ENCODE measurements around the gene UBASH3A. TPM values are rescaled to one million over a fixed set of nuclear protein-coding genes. Genes with fewer than 3 reads are reported as not detected.

UBASH3A gene
- total RNA-seq, 5 donors from 2014 or later (not counting 1 experiment from before 2014, with no cell fraction given): 59.1 to 98.8 (median 80.5) TPM

DNA sequence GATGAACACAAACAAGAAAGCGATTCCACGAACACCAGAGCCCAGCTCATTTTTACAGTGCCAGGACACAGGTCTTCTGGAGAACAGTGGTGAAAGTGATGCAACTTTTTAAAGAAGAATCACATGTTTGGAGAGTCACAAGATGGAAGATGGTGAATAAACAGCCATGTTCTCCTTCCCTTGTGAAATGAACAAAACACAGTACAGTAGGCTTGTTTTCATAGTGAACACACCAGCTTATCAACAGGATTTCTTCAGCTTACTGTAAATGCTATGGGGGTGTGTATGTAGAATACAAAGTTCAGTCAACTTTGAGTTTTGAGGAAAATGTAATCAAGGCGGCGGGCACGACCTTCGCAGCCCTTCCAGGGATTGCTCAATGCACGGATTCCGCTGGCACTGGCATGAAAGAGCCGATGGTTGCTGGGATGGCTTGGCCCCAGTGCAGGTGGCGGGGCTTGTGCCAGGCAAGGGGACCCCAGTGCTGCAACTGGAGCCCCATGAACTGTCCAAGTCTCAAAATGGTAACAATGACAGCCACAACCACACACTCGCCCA, 17.6 kb upstream of the UBASH3A start:
- no peak overlapping the region for H3K27ac ChIP-seq (ENCODE audit: low read length)
- peaks cover 31 to 38% of the 10 kb centered on the region in 2 experiments for H3K4me1 ChIP-seq (ENCODE audit: control insufficient read depth in 1 of 2, extremely low read depth in 1 of 2, insufficient read depth in 2 of 2, low read length in 2 of 2)
- H3K36me3 ChIP-seq (ENCODE audit: control insufficient read depth in 2 of 2, extremely low read depth in 1 of 2, insufficient read depth in 1 of 2, low read length in 1 of 2): no peaks in the 10 kb centered on the region
- H3K36me3 Mint-ChIP-seq: peaks cover 8% of the 10 kb centered on the region
- peaks cover 0 to 4% of the 10 kb centered on the region in 2 experiments for H3K27me3 ChIP-seq (replicated peaks in 1 of 2; ENCODE audit: control insufficient read depth in 2 of 2, extremely low read depth in 1 of 2, insufficient read depth in 2 of 2, low read length in 1 of 2)
- no peak for DNase-seq
- WGBS (ENCODE audit: insufficient coverage): 96% methylated on average over 7 of the region's 11 CpGs
- POLR2A ChIA-PET: no interaction called here
- H3K4me3 Mint-ChIP-seq: no peak overlapping the region
- H3K27ac Mint-ChIP-seq: no peak overlapping the region
- ATAC-seq (replicated peaks in 1 of 4): no peak
- CTCF ChIA-PET: interaction anchor here in 1 of 2 donors (0.7 kb wide), 1 partner anchor 275 kb away, joined by 3 read pairs; no protein-coding TSS in a partner anchor
- H3K4me1 Mint-ChIP-seq: peaks cover 33 to 69% (median 68%) of the 10 kb centered on the region in 3 donors
- H3K9me3 ChIP-seq: no peaks in the 10 kb centered on the region
- H3K27me3 Mint-ChIP-seq: no peaks in the 10 kb centered on the region
- H3K4me3 ChIP-seq (ENCODE audit: control insufficient read depth in 1 of 2, extremely low read depth in 1 of 2, low read length in 1 of 2): no peak overlapping the region
- peaks cover 4 to 13% (median 8%) of the 10 kb centered on the region in 3 donors for H3K9me3 Mint-ChIP-seq

DNA sequence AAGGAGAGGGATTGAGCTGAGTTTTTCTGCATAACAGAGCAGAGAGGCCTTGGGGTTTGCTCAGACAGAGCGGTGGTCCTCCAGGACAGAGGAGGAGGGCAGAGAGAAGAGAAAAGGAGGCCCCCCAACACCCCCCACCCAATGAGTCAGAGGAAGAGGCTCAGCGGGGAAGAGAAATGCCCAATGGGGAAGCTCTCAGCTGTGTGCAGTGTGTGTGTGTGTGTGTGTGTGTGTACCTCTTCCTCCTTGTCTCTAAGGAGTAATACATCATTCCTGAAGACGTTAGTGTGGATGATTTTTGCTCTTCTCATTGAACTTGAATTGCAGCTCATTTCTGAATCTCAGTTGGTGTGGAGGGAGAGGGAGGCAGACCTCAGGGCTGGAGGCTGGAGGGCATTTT, 16.5 kb upstream of the UBASH3A start:
- ChIA-PET POLR2A (interaction anchor here in 1 of 2 donors (0.6 to 0.7 kb wide), 2 partner anchors 302 to 463 kb away, joined by 3 read pairs; no protein-coding TSS in a partner anchor), CTCF (interaction anchor here in 1 of 2 donors (0.6 kb wide), 1 partner anchor 401 kb away, joined by 5 read pairs; no protein-coding TSS in a partner anchor)
- Histone ChIP-seq H3K4me3 (ENCODE audit: control insufficient read depth in 1 of 2, extremely low read depth in 1 of 2, low read length in 1 of 2) (no peak overlapping the region), H3K27me3 (replicated peaks in 1 of 2; ENCODE audit: control insufficient read depth in 2 of 2, extremely low read depth in 1 of 2, insufficient read depth in 2 of 2, low read length in 1 of 2) (peaks cover 0 to 4% of the 10 kb centered on the region in 2 experiments), H3K4me1 (ENCODE audit: control insufficient read depth in 1 of 2, extremely low read depth in 1 of 2, insufficient read depth in 2 of 2, low read length in 2 of 2) (peaks cover 41% of the 10 kb centered on the region in 2 experiments), H3K36me3 (ENCODE audit: control insufficient read depth in 2 of 2, extremely low read depth in 1 of 2, insufficient read depth in 1 of 2, low read length in 1 of 2) (no peaks in the 10 kb centered on the region), H3K27ac (ENCODE audit: low read length) (no peak overlapping the region), H3K9me3 (no peaks in the 10 kb centered on the region)
- H3K9me3 Mint-ChIP-seq: peaks cover 0 to 6% (median 3%) of the 10 kb centered on the region in 3 donors
- no peaks in the 10 kb centered on the region for H3K27me3 Mint-ChIP-seq
- no peak overlapping the region for H3K27ac Mint-ChIP-seq
- H3K4me1 Mint-ChIP-seq: peaks cover 37 to 77% (median 73%) of the 10 kb centered on the region in 3 donors
- ATAC-seq (replicated peaks in 1 of 4) (no peak), DNase-seq (no peak)
- no CpG with 5 or more reads among the region's 3 CpGs for WGBS (ENCODE audit: insufficient coverage)
- H3K4me3 Mint-ChIP-seq: no peak overlapping the region
- no peaks in the 10 kb centered on the region for H3K36me3 Mint-ChIP-seq

DNA sequence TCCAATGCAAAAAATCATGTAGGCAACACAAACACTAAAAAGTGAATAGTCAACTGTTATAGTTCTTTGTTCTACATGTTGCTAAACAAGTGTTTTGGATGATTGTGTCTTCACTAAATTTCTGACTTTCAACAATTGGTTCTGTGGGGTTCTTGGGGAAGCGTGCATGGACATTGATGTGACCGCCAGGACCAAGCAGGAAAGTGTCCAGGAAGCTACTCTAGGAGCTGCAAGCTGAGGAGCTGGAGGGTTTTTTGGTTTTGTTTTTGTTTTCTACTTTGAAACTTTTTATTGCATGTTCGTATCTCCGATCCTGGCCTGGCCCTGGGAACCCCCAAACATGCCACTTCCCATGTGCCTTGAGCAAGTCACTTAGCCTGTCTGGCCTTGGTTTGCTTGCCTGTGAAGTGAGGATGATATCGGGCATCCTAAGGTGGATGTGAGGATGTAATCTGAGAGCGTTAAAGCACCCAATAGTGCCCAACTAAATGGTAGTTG, 15.8 kb upstream of the UBASH3A start:
- Mint-ChIP-seq H3K36me3 (no peaks in the 10 kb centered on the region), H3K4me1 (peaks cover 45 to 81% (median 80%) of the 10 kb centered on the region in 3 donors), H3K9me3 (no peaks in the 10 kb centered on the region), H3K27me3 (no peaks in the 10 kb centered on the region), H3K4me3 (no peak overlapping the region), H3K27ac (no peak overlapping the region)
- Histone ChIP-seq H3K27me3 (replicated peaks in 1 of 2; ENCODE audit: control insufficient read depth in 2 of 2, extremely low read depth in 1 of 2, insufficient read depth in 2 of 2, low read length in 1 of 2) (peaks cover 0 to 4% of the 10 kb centered on the region in 2 experiments), H3K4me3 (ENCODE audit: control insufficient read depth in 1 of 2, extremely low read depth in 1 of 2, low read length in 1 of 2) (no peak overlapping the region), H3K36me3 (ENCODE audit: control insufficient read depth in 2 of 2, extremely low read depth in 1 of 2, insufficient read depth in 1 of 2, low read length in 1 of 2) (no peaks in the 10 kb centered on the region), H3K4me1 (ENCODE audit: control insufficient read depth in 1 of 2, extremely low read depth in 1 of 2, insufficient read depth in 2 of 2, low read length in 2 of 2) (peaks cover 48% of the 10 kb centered on the region in 2 experiments), H3K9me3 (no peaks in the 10 kb centered on the region), H3K27ac (ENCODE audit: low read length) (no peak overlapping the region)
- CTCF ChIA-PET: interaction anchor here in 1 of 2 donors (0.6 kb wide), 1 partner anchor 402 kb away, joined by 5 read pairs; no protein-coding TSS in a partner anchor
- POLR2A ChIA-PET: interaction anchor here (0.6 to 0.9 kb wide), 4 partner anchors 11 to 462 kb away, joined by 3 read pairs; partner anchors contain the start of gene UBASH3A (in 1 of the 2)
- no peak for DNase-seq
- ATAC-seq (replicated peaks in 1 of 4): no peak
- 100% methylated on average over 3 of the region's 6 CpGs for WGBS (ENCODE audit: insufficient coverage)

DNA sequence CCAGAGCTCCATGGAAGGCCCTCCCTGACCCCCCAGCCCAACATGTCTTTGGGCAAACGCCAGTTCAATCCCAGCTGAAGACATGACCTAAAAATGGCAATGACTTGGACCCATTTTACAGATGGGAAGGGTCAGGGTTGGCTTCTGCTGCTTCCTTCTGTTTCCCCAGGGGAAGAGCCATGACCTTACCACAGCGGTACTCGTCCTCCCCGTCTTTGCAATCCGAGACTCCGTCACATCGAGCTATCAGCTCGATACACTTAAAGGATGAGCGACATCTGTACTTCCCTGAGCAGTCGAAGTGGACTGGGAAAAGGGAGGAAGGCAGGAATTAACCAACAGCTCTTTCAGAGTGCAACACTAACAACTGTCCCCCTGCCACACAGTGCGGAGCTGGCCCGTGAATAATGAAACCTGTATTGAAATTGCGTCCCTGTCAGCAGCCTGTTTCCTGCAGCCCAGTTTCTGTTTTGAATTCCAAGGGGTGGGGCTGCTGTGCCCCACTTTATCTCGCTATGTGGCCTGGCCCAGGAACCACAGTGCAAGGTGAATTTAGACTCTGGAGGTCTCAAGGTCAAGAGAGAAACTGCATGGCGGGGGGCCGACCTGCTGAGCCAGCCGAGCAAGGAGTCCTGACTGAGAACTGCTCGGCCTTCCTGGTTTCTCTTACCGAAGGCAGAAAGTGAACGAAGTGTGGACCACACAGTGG, 14.8 kb upstream of the UBASH3A start:
- Histone ChIP-seq H3K27ac (ENCODE audit: low read length) (no peak overlapping the region), H3K9me3 (no peaks in the 10 kb centered on the region), H3K4me1 (ENCODE audit: control insufficient read depth in 1 of 2, extremely low read depth in 1 of 2, insufficient read depth in 2 of 2, low read length in 2 of 2) (peaks cover 49 to 55% of the 10 kb centered on the region in 2 experiments), H3K4me3 (ENCODE audit: control insufficient read depth in 1 of 2, extremely low read depth in 1 of 2, low read length in 1 of 2) (peak overlapping the region in 1 of 2 donors; percentile 7), H3K36me3 (ENCODE audit: control insufficient read depth in 2 of 2, extremely low read depth in 1 of 2, insufficient read depth in 1 of 2, low read length in 1 of 2) (no peaks in the 10 kb centered on the region), H3K27me3 (replicated peaks in 1 of 2; ENCODE audit: control insufficient read depth in 2 of 2, extremely low read depth in 1 of 2, insufficient read depth in 2 of 2, low read length in 1 of 2) (no peaks in the 10 kb centered on the region)
- Mint-ChIP-seq H3K4me3 (peak overlapping the region; percentile 41 to 48 (median 43)), H3K27me3 (no peaks in the 10 kb centered on the region), H3K36me3 (no peaks in the 10 kb centered on the region), H3K9me3 (no peaks in the 10 kb centered on the region), H3K27ac (peak overlapping the region; percentile 64 to 65), H3K4me1 (peaks cover 53 to 88% (median 87%) of the 10 kb centered on the region in 3 donors)
- no peak for ATAC-seq (replicated peaks in 1 of 4)
- CTCF ChIA-PET: no interaction called here
- POLR2A ChIA-PET: interaction anchor here (0.6 to 0.9 kb wide), 2 partner anchors 10 to 15 kb away, joined by 3 read pairs; partner anchors contain the start of gene UBASH3A (in 1 of the 2)
- WGBS (ENCODE audit: insufficient coverage): 64% methylated on average over 8 of the region's 20 CpGs
- peak in 1 of 35 experiments; percentile 34 for DNase-seq

DNA sequence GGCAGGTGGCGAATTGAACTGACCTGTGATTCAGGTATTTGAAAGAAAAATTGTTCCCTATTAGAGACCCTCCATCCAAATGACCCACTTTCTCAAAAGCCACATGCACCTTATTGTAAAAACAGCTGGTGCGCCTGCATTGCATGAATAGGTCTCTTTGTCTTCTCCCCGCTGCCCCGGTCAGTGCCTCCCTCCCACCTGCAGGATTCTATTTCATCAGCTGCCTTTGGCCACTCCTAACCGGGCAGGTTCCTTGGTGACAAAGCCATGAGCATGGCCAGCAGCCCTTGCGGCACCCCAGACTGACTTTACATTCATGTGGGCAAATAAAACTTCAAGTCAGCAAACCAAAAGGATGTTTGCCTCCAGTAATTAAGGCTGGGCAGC, 14.3 kb upstream of the UBASH3A start:
- DNase-seq (no peak), ATAC-seq (replicated peaks in 1 of 4) (no peak)
- H3K27me3 Mint-ChIP-seq: no peaks in the 10 kb centered on the region
- H3K4me1 Mint-ChIP-seq: peaks cover 53 to 84% (median 82%) of the 10 kb centered on the region in 3 donors
- Histone ChIP-seq H3K36me3 (ENCODE audit: control insufficient read depth in 2 of 2, extremely low read depth in 1 of 2, insufficient read depth in 1 of 2, low read length in 1 of 2) (no peaks in the 10 kb centered on the region), H3K4me1 (ENCODE audit: control insufficient read depth in 1 of 2, extremely low read depth in 1 of 2, insufficient read depth in 2 of 2, low read length in 2 of 2) (peaks cover 48 to 53% of the 10 kb centered on the region in 2 experiments), H3K9me3 (no peaks in the 10 kb centered on the region), H3K4me3 (ENCODE audit: control insufficient read depth in 1 of 2, extremely low read depth in 1 of 2, low read length in 1 of 2) (peak overlapping the region in 1 of 2 donors; percentile 7), H3K27ac (ENCODE audit: low read length) (no peak overlapping the region), H3K27me3 (replicated peaks in 1 of 2; ENCODE audit: control insufficient read depth in 2 of 2, extremely low read depth in 1 of 2, insufficient read depth in 2 of 2, low read length in 1 of 2) (no peaks in the 10 kb centered on the region)
- POLR2A ChIA-PET: no interaction called here
- H3K4me3 Mint-ChIP-seq: peak overlapping the region; percentile 28 to 48 (median 43)
- CTCF ChIA-PET: no interaction called here
- peak overlapping the region; percentile 23 to 47 for H3K27ac Mint-ChIP-seq
- no peaks in the 10 kb centered on the region for H3K9me3 Mint-ChIP-seq
- no peaks in the 10 kb centered on the region for H3K36me3 Mint-ChIP-seq
- WGBS (ENCODE audit: insufficient coverage): 76% methylated on average over 5 of the region's 6 CpGs

DNA sequence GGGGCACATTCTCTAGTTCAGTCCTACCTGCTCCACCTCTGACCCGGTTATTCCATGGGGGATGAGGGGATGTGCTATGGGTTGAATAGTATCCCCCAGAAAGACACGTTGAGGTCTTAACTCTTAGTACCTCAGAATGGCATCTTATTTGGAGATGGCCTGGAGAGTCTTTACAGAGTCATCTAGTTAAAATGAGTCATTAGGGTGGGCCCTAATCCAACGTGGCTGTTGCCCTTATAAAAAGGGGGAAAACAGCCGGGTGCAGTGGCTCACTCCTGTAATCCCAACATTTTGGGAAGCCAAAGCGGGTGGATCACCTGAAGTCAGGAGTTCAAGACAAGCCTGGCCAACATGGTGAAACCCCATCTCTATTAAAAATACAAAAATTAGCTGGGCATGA, 13.5 kb upstream of the UBASH3A start:
- no peaks in the 10 kb centered on the region for H3K27me3 ChIP-seq (replicated peaks in 1 of 2; ENCODE audit: control insufficient read depth in 2 of 2, extremely low read depth in 1 of 2, insufficient read depth in 2 of 2, low read length in 1 of 2)
- POLR2A ChIA-PET: interaction anchor here in 1 of 2 donors (0.6 kb wide), 1 partner anchor 360 kb away, joined by 6 read pairs; no protein-coding TSS in a partner anchor

More for the DNA sequence above, 13.5 kb upstream of the UBASH3A start:
- H3K36me3 ChIP-seq (ENCODE audit: control insufficient read depth in 2 of 2, extremely low read depth in 1 of 2, insufficient read depth in 1 of 2, low read length in 1 of 2): no peaks in the 10 kb centered on the region
- H3K4me3 ChIP-seq (ENCODE audit: control insufficient read depth in 1 of 2, extremely low read depth in 1 of 2, low read length in 1 of 2): no peak overlapping the region
- CTCF ChIA-PET: no interaction called here
- H3K27ac ChIP-seq (ENCODE audit: low read length): no peak overlapping the region
- peaks cover 52 to 86% (median 83%) of the 10 kb centered on the region in 3 donors for H3K4me1 Mint-ChIP-seq
- no peaks in the 10 kb centered on the region for H3K36me3 Mint-ChIP-seq
- H3K27ac Mint-ChIP-seq: no peak overlapping the region
- ATAC-seq (replicated peaks in 1 of 4): no peak
- H3K4me1 ChIP-seq (ENCODE audit: control insufficient read depth in 1 of 2, extremely low read depth in 1 of 2, insufficient read depth in 2 of 2, low read length in 2 of 2): peaks cover 43 to 48% of the 10 kb centered on the region in 2 experiments
- H3K4me3 Mint-ChIP-seq: peak overlapping the region in 1 of 3 donors; percentile 67
- no peaks in the 10 kb centered on the region for H3K9me3 ChIP-seq
- no peak for DNase-seq
- WGBS (ENCODE audit: insufficient coverage): 100% methylated on average over 1 of the region's 5 CpGs
- H3K27me3 Mint-ChIP-seq: no peaks in the 10 kb centered on the region
- H3K9me3 Mint-ChIP-seq: no peaks in the 10 kb centered on the region

Measured in T-cell (primary cell).